Measurements from ENCODE around the gene SDK2.

SDK2 gene

DNA sequence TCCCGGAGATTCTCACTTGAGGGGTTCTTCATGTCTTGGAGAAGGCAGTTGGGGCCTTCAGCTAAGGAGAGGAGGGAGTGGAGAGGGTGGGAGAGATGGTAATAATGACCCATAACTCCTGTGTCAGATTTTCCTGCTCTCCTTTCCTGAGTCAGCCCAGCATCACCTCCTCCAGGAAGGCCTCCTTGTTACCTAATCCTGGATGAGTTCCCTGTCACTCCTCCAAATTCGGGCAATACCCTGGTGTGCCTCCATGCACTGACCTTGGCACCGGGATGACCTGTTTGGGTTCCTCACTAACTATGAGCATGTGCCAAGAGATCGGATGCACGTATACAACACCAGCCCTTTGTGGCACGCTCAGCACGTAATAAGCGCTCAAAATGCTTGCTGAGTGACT is 38.8 kb downstream of the SDK2 start:
- TF ChIP-seq, protein P1, sequence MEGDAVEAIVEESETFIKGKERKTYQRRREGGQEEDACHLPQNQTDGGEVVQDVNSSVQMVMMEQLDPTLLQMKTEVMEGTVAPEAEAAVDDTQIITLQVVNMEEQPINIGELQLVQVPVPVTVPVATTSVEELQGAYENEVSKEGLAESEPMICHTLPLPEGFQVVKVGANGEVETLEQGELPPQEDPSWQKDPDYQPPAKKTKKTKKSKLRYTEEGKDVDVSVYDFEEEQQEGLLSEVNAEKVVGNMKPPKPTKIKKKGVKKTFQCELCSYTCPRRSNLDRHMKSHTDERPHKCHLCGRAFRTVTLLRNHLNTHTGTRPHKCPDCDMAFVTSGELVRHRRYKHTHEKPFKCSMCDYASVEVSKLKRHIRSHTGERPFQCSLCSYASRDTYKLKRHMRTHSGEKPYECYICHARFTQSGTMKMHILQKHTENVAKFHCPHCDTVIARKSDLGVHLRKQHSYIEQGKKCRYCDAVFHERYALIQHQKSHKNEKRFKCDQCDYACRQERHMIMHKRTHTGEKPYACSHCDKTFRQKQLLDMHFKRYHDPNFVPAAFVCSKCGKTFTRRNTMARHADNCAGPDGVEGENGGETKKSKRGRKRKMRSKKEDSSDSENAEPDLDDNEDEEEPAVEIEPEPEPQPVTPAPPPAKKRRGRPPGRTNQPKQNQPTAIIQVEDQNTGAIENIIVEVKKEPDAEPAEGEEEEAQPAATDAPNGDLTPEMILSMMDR (conservative IDR thresholded peaks at IDR 0.05; ENCODE audit: low read depth, low read length) = no peak
- no peak for DNase-seq (ENCODE audit: low read depth)
- H3K4me3 ChIP-seq (ENCODE audit: low read length) = no peak overlapping the region

DNA sequence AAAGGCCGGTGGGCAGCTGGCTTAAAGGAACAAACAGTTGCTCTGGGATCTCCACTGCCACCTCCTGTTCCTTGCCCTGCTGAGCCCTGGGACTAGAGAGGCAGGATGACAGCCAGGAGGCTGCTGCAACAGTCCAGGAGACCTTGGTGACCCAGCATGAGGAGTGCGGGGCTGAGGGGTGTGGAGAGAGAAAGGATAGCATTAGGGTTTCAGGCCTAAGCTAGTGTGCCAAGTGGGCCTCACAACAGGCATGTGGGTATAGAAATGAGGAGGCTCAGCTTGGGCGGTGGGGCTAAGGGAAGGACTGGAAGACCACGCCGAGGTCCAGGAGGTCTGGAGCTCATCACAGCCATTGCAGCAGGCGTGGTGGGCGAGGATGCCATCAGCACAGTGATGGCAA is 39.8 kb downstream of the SDK2 start:
- no peak overlapping the region for H3K4me3 ChIP-seq (ENCODE audit: low read length)
- DNase-seq (ENCODE audit: low read depth) = no peak
- TF ChIP-seq, protein P1 (conservative IDR thresholded peaks at IDR 0.05; ENCODE audit: low read depth, low read length) = no peak

DNA sequence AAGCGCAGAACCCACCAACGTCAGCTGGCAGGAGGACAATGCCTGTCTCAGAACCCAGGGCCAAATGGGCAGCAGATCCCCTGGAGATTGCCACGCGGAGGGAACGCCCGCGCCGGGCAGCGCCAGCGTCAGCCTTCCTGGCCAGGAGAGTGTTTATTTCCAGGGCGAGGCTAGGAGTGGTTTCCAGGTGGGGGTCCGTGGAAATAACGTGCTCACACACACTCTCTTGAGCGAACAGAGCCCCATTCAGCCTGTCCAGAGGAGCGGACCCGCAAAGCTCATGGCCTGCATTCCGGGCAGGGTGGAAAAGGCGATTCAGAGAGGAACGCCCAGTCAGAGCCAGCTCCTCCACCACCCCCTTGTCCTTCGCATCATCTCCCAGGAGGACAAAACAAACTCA is 40.3 kb downstream of the SDK2 start:
- no peak overlapping the region for H3K4me3 ChIP-seq (ENCODE audit: low read length)
- TF ChIP-seq, protein P1 (conservative IDR thresholded peaks at IDR 0.05; ENCODE audit: low read depth, low read length) = no peak
- no peak for DNase-seq (ENCODE audit: low read depth)

DNA sequence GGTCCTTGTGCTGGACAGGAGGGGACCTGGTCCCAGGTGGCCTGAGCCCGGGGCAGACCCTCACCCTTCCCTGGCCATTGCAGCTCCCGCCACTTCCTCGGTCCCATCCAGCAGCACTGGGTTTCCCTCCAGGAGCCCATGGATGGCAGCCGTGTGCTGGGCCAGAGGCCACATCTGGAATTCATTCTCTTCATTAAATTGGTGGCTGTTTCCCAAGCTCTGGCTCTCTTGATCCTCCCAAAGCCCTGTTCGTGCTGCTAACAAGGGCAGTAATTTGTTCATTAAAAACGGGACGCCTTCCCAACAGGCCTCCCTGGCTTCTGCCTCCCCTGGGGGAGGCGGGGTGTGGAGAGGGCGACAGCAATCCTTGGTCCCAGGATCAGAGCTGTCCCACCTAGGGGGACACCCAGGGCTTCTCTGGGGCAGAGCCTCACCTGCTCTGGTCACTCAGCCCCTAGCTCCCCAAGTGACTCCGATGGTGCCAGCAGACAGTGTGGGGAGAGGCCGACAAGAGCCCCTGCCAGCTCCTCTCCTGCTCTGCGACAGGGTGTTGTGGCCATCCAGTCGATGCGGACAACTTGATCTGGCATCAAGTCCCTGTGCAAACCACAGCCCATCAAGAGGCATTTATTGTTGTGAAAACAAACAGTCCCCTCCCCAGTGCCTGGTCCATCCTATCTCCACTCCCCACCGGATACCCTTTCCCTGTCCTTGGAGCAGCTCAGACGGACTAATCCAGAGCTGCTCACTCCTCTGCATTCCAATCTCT is 44.0 kb downstream of the SDK2 start:
- TF ChIP-seq, protein P1 (conservative IDR thresholded peaks at IDR 0.05; ENCODE audit: low read depth, low read length) = no peak

DNA sequence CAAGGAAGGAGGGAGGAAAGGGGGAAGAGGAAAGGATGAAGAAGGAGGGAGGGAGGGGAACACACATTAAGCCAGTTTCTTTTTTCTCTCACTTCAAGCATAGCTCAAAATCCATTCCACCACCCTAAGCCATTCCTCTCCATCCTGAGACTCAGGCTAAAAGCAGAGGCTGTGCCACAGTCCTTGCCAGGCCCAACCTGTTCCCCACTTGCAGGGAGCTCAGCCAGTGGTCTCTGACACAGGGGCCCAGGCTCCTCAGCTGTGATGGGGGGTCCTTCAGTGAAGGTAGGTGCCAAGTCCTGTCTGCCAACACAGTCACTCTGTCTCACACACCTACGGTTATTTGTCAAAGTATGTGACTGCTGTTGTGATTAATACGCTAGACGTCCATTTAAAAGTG is 44.6 kb downstream of the SDK2 start:
- TF ChIP-seq, protein P1 (conservative IDR thresholded peaks at IDR 0.05; ENCODE audit: low read depth, low read length) = no peak
- no peak overlapping the region for H3K4me3 ChIP-seq (ENCODE audit: low read length)
- DNase-seq (ENCODE audit: low read depth) = no peak

More for the DNA sequence above, 44.0 kb downstream of the SDK2 start:
- no peak for DNase-seq (ENCODE audit: low read depth)
- H3K4me3 ChIP-seq (ENCODE audit: low read length) = no peak overlapping the region

- TF ChIP-seq, protein P1 (conservative IDR thresholded peaks at IDR 0.05; ENCODE audit: low read depth, low read length) = no peak
- no peak for DNase-seq (ENCODE audit: low read depth)
- H3K4me3 ChIP-seq (ENCODE audit: low read length) = no peak overlapping the region
Observed at GRCh38 chr17:73598212-73598611, 46.0 kb downstream of the SDK2 start.

- DNase-seq (ENCODE audit: low read depth) = no peak
- TF ChIP-seq, protein P1 (conservative IDR thresholded peaks at IDR 0.05; ENCODE audit: low read depth, low read length) = no peak
- no peak overlapping the region for H3K4me3 ChIP-seq (ENCODE audit: low read length)
Observed at GRCh38 chr17:73595931-73596330, 48.3 kb downstream of the SDK2 start.
